ENCODE data around the gene DCAF5. TPM values are rescaled to one million over a fixed set of nuclear protein-coding genes. Genes with fewer than 3 reads are reported as not detected.
A peak's percentile ranks its signal among the peaks of the same experiment; 100 is the strongest.

Gene DCAF5
- total and polyA plus RNA-seq, 8 donors = 15.9 to 30.4 (median 20.2) TPM

- FAIRE-seq = no peak
- no peak for TF ChIP-seq CTCF (IDR thresholded peaks at IDR 0.05)
Observed at GRCh38 chr14:69084023-69084422, 68.9 kb downstream of the DCAF5 start.

GRCh38 chr14:69083181-69083580 lies 69.7 kb downstream of the DCAF5 start:
- Histone ChIP-seq H3K27ac (no peak overlapping the region), H3K27me3 (no peaks in the 10 kb centered on the region), H3K4me3 (no peak overlapping the region), H3K9me3 (no peaks in the 10 kb centered on the region), H3K4me1 (peaks cover 0 to 35% (median 7%) of the 10 kb centered on the region in 3 donors), H3K36me3 (peaks cover 0 to 9% (median 0%) of the 10 kb centered on the region in 3 donors)
- FAIRE-seq (no peak), DNase-seq (no peak), ATAC-seq (no peak)
- TF ChIP-seq CTCF (IDR thresholded peaks at IDR 0.05) = no peak
- intact Hi-C loops (cut with DNase I) = no loop called here
- 93 to 96% methylated on average over 6 of the region's 6 CpGs for WGBS, 2 donors

More at GRCh38 chr14:69084023-69084422, 68.9 kb downstream of the DCAF5 start:
- Histone ChIP-seq H3K27ac (no peak overlapping the region), H3K27me3 (no peaks in the 10 kb centered on the region), H3K9me3 (no peaks in the 10 kb centered on the region), H3K4me3 (no peak overlapping the region), H3K36me3 (peaks cover 0 to 9% (median 0%) of the 10 kb centered on the region in 3 donors), H3K4me1 (peaks cover 0 to 27% (median 7%) of the 10 kb centered on the region in 3 donors)
- ATAC-seq (no peak), DNase-seq (no peak)
- intact Hi-C loops (cut with DNase I) = no loop called here
- 80 to 81% methylated on average over 4 of the region's 4 CpGs for WGBS, 2 donors

GRCh38 chr14:69081271-69081670 lies 71.6 kb downstream of the DCAF5 start:
- H3K4me3 ChIP-seq = no peak overlapping the region
- WGBS, 2 donors = 73 to 75% methylated on average over 2 of the region's 2 CpGs
- H3K27me3 ChIP-seq = no peaks in the 10 kb centered on the region
- no peaks in the 10 kb centered on the region for H3K9me3 ChIP-seq
- peaks cover 0 to 31% (median 7%) of the 10 kb centered on the region in 3 donors for H3K4me1 ChIP-seq
- TF ChIP-seq CTCF (IDR thresholded peaks at IDR 0.05) = no peak
- ATAC-seq = no peak
- no peak overlapping the region for H3K27ac ChIP-seq
- DNase-seq = no peak
- H3K36me3 ChIP-seq = peaks cover 0 to 9% (median 0%) of the 10 kb centered on the region in 3 donors
- intact Hi-C loops (cut with DNase I) = no loop called here
- no peak for FAIRE-seq

GRCh38 chr14:69079747-69080146 lies 73.2 kb downstream of the DCAF5 start:
- Histone ChIP-seq H3K9me3 (no peaks in the 10 kb centered on the region), H3K4me1 (peaks cover 0 to 31% (median 7%) of the 10 kb centered on the region in 3 donors), H3K36me3 (peaks cover 0 to 14% (median 0%) of the 10 kb centered on the region in 3 donors), H3K27ac (peak overlapping the region in 2 of 4 donors; percentile 69 to 77), H3K4me3 (no peak overlapping the region), H3K27me3 (no peaks in the 10 kb centered on the region)
- WGBS, 2 donors = 66 to 90% methylated on average over 2 of the region's 2 CpGs
- TF ChIP-seq CTCF (IDR thresholded peaks at IDR 0.05) = no peak
- FAIRE-seq (no peak), ATAC-seq (no peak), DNase-seq (no peak)
- intact Hi-C loops (cut with DNase I) = no loop called here

GRCh38 chr14:69079188-69079742 lies 73.7 kb downstream of the DCAF5 start:
- peak overlapping the region in 2 of 4 donors; percentile 69 to 77 for H3K27ac ChIP-seq
- ATAC-seq = peak; percentile 75 to 86 (median 80)
- intact Hi-C loops (cut with DNase I) = no loop called here

More at GRCh38 chr14:69079188-69079742, 73.7 kb downstream of the DCAF5 start:
- no peak for TF ChIP-seq CTCF (IDR thresholded peaks at IDR 0.05)
- WGBS, 2 donors = 73% methylated on average over 4 of the region's 4 CpGs
- peaks cover 0 to 17% (median 0%) of the 10 kb centered on the region in 3 donors for H3K36me3 ChIP-seq
- no peaks in the 10 kb centered on the region for H3K9me3 ChIP-seq
- peaks cover 0 to 31% (median 7%) of the 10 kb centered on the region in 3 donors for H3K4me1 ChIP-seq
- H3K27me3 ChIP-seq = no peaks in the 10 kb centered on the region
- DNase-seq (no peak), FAIRE-seq (no peak)
- no peak overlapping the region for H3K4me3 ChIP-seq

Data from pancreas (tissue), 10 donors.